ENCODE data around the gene CTSL.

DNA sequence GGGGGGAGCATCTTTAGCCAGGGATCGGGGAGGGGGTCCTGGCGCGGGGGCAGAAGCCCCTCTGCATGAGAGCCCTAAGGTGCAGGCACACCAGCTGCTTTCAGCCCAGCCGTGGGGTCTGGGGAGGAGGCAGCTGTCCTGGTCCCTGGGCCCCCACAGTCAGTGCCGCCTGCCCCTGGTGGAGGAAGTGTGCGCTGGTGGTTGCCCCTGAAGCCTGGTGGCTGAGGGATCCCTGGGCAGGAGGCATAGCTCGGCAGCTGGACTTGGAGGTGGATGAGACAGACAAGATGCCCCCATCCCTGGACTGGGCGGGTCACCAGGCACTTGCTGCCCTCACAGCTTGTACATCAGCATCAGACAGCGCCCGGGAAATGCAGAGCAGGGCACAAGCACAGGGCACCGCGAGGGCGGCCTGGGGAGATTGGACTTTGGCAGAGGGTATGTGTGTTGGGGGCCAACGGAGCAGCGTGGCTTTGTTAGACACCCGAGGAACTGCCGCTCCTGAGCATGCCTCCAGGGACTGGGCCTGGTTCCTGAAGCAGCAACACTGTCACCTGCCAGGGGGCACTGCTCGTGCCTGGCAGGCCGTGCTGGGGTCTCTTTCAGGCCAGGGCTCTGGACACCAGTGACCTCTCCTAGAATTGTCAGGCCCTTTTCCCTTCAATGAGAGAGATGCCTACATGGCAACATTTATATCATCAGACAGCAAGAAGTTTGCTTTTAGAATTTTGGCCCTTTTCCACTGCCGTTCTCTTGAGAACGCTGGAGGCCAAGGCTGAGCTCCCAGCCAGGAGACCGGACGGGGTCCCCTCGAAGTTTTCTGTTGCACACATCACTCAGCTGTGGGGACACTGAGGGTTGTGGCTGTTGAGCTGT, 41.9 kb upstream of the CTSL start:
- TF ChIP-seq CTCF (IDR thresholded peaks at IDR 0.05): no peak
- no peak for TF ChIP-seq POLR2A (IDR thresholded peaks at IDR 0.05)
